Gastroesophageal sphincter (tissue), 3 donors: Measurements from ENCODE around the gene SPATA46.

Source experiments
- CTCF ChIP-seq, 4 experiments: fragments of 200-600 bp in 2 of 4; fragments of 450-650 bp in 2 of 4; sonication (generic) in 1 of 4; IDR thresholded peaks; one replicate each; pipeline ENCODE4 v1.5.1; 2017 to 2019; ENCODE audit warnings: antibody characterized with exemption in 4 of 4, mild to moderate bottlenecking in 2 of 4, moderate library complexity in 2 of 4
- EP300 ChIP-seq: sonication (generic); formaldehyde crosslinking; IDR thresholded peaks from one replicate; pipeline ENCODE4 v1.6.1; 2017; ENCODE audit warnings: antibody characterized with exemption, mild to moderate bottlenecking
- POLR2AphosphoS5 ChIP-seq: sonication (generic); formaldehyde crosslinking; IDR thresholded peaks from one replicate; pipeline ENCODE4 v1.6.1; 2017; ENCODE audit warnings: antibody characterized with exemption

GRCh38 chr1:162358928-162359327, 17.7 kb downstream of the SPATA46 start:
- TF ChIP-seq POLR2AphosphoS5 (no peak), CTCF (IDR thresholded peaks at IDR 0.05) (no peak), EP300 (no peak)
